Left ventricle myocardium inferior (tissue), 1 donor: ENCODE results near the gene RPL21. TPM values are rescaled to one million over a fixed set of nuclear protein-coding genes. Genes with fewer than 3 reads are reported as not detected.
A peak's percentile ranks its signal among the peaks of the same experiment; 100 is the strongest.

Experiments used
- DNase-seq: peaks from one replicate; pipeline ENCODE4 v3.0.0-alpha.2; 2020
- H3K27ac ChIP-seq: fragments of 200-600 bp; replicated peaks from 2 replicates; pipeline ENCODE4 v1.8.0; 2021
- H3K27me3 ChIP-seq: fragments of 200-600 bp; 2 replicates; pipeline ENCODE4 v1.8.0; 2021; ENCODE audit warnings: low read depth
- H3K36me3 ChIP-seq: fragments of 200-600 bp; 2 replicates; pipeline ENCODE4 v1.8.0; 2021
- H3K4me1 ChIP-seq: fragments of 200-600 bp; 2 replicates; pipeline ENCODE4 v1.8.0; 2021
- H3K4me3 ChIP-seq: fragments of 200-600 bp; 2 replicates; pipeline ENCODE4 v1.8.0; 2021; ENCODE audit warnings: mild to moderate bottlenecking, moderate library complexity
- H3K9me3 ChIP-seq: fragments of 200-600 bp; replicated peaks from 2 replicates; pipeline ENCODE4 v1.8.0; 2021
- intact Hi-C: fragments of 100-400 bp; cut with micrococcal nuclease; formaldehyde crosslinking; loops from one replicate; pipeline ENCODE4 v1.11.0; 2022
- long read RNA-seq: library from polyadenylated mRNA; unstranded; transcript quantifications from one replicate; pipeline ENCODE4 v2.0.0, GENCODE V29; 2021
- total RNA-seq: library from RNA; stranded (reverse); fragmentation: NEBNext Ultra II Directional; extraction: Animal tissue kit (Norgen Biotek cat#: 25700); gene quantifications from one replicate; pipeline ENCODE4 v1.2.1, GENCODE V29; 2021
- TF ChIP-seq, protein P1 (sequence below): fragments of 200-600 bp; IDR thresholded peaks from 2 replicates; pipeline ENCODE4 v1.8.0; 2021; ENCODE audit warnings: antibody characterized with exemption, mild to moderate bottlenecking, borderline replicate concordance
- donor health status: DM: no; HTN: yes; CAD: no; lungs with severe emphysema.

The RPL21 gene
- 674 TPM for total RNA-seq
- long read RNA-seq, transcript RPL21-202 (6 exons, 815 nt), result major isoform, 24 of 28 reads
- long read RNA-seq, partial matches to known transcripts, result 1 of 28 reads
- long read RNA-seq, other reads (novel, unspliced or antisense), result 1 of 28 reads

DNA sequence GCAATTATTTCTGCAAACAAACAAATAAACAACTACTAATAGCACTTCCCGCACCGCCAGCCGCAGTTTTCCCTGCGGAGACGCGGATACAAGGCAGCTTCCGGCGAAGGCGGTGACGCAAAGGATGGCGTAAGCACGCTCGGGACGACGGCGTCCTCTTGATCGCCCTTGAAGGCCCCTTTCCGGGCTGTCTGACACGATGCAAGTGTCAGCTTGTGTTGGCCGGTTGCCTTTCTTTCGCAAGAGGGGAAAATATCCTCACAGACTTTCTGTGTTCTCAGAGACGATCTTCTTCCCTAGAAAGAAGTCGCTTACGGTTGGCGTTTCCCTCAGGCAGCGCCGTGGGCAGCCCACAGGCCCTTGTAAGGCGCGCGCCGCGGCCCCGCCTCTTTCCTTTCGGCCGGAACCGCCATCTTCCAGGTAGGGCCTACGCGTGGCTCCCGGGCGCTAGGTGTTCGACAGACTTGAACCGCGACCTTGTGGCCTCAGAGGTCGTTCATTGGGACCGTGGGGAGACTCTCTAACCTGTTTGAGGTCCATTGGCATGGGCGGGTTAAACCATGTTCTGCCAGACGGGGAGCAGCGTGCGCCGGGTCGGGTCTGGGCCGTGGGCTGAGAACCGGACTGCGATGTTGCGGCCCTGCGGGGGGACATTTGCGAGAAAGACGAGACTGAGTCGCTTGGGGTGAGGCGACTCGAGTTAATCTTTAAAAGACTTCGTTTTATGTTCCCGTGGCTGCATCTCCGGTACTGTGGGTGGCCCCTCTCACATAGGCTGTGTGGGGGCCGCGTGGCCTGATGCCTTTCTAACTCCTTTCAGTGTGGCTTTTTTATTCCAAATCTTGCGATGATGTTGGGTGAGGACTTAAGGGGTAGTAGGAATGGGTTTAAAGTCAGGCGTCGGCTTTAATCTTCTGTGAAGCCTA, at the start of gene RPL21:
Gene RPL21, plus strand, starts transcription at position 393 of the 926 bp plus-strand sequence. CDS start 2,219 bp downstream, outside the sequence.
- intact Hi-C loops, result loop anchor here (10.0 kb wide), 1 partner anchor 193 kb away; no protein-coding TSS in a partner anchor

DNA sequence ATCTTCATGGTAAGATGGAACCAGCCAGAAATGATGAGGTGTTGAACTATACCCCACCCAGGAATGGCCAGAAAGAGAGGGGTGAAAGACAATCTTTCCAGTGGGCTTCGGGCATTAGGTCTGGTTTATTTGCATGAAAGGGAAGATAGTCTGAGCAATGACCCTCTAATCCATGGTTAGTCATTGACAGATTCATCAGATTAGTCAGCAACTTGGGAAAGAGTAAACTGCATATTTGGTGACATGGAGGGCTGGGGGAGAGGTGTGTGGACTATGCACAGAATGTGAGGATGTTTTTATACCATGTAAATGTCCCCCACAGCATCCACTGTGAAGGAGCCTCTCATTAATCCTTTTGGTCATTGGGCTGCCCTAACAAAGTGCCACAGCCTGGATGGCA, 49.7 kb upstream of the RPL21 start:
- TF ChIP-seq, protein P1, sequence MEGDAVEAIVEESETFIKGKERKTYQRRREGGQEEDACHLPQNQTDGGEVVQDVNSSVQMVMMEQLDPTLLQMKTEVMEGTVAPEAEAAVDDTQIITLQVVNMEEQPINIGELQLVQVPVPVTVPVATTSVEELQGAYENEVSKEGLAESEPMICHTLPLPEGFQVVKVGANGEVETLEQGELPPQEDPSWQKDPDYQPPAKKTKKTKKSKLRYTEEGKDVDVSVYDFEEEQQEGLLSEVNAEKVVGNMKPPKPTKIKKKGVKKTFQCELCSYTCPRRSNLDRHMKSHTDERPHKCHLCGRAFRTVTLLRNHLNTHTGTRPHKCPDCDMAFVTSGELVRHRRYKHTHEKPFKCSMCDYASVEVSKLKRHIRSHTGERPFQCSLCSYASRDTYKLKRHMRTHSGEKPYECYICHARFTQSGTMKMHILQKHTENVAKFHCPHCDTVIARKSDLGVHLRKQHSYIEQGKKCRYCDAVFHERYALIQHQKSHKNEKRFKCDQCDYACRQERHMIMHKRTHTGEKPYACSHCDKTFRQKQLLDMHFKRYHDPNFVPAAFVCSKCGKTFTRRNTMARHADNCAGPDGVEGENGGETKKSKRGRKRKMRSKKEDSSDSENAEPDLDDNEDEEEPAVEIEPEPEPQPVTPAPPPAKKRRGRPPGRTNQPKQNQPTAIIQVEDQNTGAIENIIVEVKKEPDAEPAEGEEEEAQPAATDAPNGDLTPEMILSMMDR, result no peak
- H3K27me3 ChIP-seq, result no peaks in the 10 kb centered on the region
- H3K9me3 ChIP-seq, result no peaks in the 10 kb centered on the region
- no peaks in the 10 kb centered on the region for H3K4me1 ChIP-seq
- H3K4me3 ChIP-seq, result no peak overlapping the region
- intact Hi-C loops, result no loop called here
- no peak for DNase-seq
- no peak overlapping the region for H3K27ac ChIP-seq
- H3K36me3 ChIP-seq, result no peaks in the 10 kb centered on the region

More for the DNA sequence above, at the start of gene RPL21:
- H3K4me1 ChIP-seq, result peaks cover 61% of the 10 kb centered on the region
- peak within 1 kb of the TSS; percentile 98 for H3K27ac ChIP-seq
- H3K27me3 ChIP-seq, result no peaks in the 10 kb centered on the region
- TF ChIP-seq, protein P1, result no peak
- H3K4me3 ChIP-seq, result peak within 1 kb of the TSS; percentile 88
- H3K9me3 ChIP-seq, result no peaks in the 10 kb centered on the region
- peaks cover 28% of the 10 kb centered on the region for H3K36me3 ChIP-seq
- peak; percentile 95 for DNase-seq

DNA sequence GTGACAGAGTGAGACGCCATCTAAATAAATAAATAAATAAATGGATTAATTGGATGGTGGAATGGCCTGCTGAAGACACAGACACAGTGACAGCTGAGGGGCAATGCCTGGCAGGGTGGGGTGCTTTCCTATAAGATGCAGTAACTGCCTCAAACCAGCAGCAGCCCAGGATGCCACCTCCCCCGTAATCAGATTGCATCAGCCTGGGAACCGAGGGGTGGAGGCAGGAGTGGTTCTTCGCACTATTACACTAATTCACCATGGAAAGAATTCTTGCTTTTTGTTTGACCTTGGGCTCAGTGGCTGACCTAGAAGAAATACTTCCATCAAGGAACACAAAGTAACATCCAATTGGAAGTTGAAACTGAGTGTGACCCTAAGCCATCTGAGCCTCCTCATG, 48.2 kb upstream of the RPL21 start:
- no peaks in the 10 kb centered on the region for H3K9me3 ChIP-seq
- intact Hi-C loops, result no loop called here
- no peaks in the 10 kb centered on the region for H3K4me1 ChIP-seq
- H3K36me3 ChIP-seq, result no peaks in the 10 kb centered on the region
- DNase-seq, result no peak
- no peak overlapping the region for H3K4me3 ChIP-seq
- no peaks in the 10 kb centered on the region for H3K27me3 ChIP-seq
- H3K27ac ChIP-seq, result no peak overlapping the region
- TF ChIP-seq, protein P1, result no peak

- no peak overlapping the region for H3K27ac ChIP-seq
- H3K4me1 ChIP-seq, result no peaks in the 10 kb centered on the region
- TF ChIP-seq, protein P1, result peak; percentile 47
- H3K36me3 ChIP-seq, result no peaks in the 10 kb centered on the region
- H3K4me3 ChIP-seq, result no peak overlapping the region
- no peaks in the 10 kb centered on the region for H3K27me3 ChIP-seq
- no peak for DNase-seq
- H3K9me3 ChIP-seq, result peaks cover 6% of the 10 kb centered on the region
- intact Hi-C loops, result no loop called here
Measured at GRCh38 chr13:27203854-27204253, 47.5 kb upstream of the RPL21 start.

DNA sequence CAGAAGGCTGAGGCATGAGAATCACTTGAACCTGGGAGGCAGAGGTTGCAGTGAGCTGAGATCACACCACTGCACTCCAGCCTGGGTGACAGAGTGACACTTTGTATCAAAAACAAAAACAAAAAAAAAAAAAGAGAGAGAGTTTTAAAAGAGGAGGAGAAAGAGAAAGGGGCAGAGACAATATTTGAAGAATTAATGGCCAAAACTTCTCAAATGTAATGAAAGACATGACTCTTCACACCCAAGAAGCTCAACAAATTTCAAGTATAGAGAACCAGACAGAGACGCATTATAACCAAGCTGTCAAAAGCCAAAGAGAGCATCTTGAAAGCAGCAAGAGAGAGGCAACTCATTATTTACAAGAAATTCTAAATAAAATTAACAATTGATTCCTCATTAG, 42.8 kb upstream of the RPL21 start:
- Histone ChIP-seq H3K4me1 (no peaks in the 10 kb centered on the region), H3K27me3 (no peaks in the 10 kb centered on the region), H3K4me3 (no peak overlapping the region), H3K9me3 (peaks cover 34% of the 10 kb centered on the region), H3K27ac (no peak overlapping the region), H3K36me3 (no peaks in the 10 kb centered on the region)
- TF ChIP-seq, protein P1, result no peak
- DNase-seq, result no peak
- intact Hi-C loops, result no loop called here
